ENCODE measurements around the gene TTN. TPM values are rescaled to one million over a fixed set of nuclear protein-coding genes. Genes with fewer than 3 reads are reported as not detected.

Gene TTN
- 0.95 and 2.7 TPM in 2 replicates for total RNA-seq

DNA sequence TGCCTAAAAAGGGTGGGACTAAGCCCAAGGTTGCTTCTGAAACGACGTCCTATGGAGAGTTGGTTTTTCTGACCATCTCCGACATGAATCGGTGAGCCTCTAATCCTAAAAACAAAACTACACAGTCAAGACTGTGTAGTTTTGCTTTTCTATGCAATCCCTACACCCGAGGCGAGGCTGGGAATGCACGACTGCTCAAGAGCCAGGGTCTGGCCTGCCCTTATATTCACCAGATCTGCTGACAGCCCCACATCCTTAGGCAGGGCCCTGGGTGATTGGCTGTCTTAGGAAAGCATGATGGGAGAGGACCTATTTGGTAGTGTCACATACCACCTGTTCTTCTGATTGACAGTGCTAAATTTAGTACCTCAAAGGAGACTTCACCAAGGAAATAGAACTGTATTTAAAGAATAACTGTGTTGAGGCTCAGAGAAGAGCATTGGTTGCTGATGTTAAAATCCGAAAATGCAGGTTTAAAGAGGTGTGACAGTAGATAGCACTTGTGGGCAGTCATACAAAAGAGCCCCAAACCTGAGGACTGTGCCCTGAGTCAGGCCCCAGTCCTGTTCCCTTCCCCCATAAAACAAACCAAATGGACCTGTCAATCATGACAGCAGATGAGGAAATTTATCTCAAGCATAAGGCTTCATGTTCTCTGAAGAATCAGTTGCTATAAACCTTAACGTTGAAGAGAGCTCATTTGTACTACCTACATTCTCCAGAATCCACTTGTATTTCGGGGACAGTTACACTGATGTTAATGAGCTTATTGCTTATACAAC lies at the start of gene TTN:
Gene TTN, minus strand, starts transcription at position 197 of the 782 bp plus-strand sequence. CDS start 2,781 bp downstream, outside the sequence.
- no peak for DNase-seq (ENCODE audit: low read depth, low spot score)

- no peak for DNase-seq (ENCODE audit: low read depth, low spot score)
Measured at GRCh38 chr2:178855151-178855550, 47.9 kb upstream of the TTN start.

DNA sequence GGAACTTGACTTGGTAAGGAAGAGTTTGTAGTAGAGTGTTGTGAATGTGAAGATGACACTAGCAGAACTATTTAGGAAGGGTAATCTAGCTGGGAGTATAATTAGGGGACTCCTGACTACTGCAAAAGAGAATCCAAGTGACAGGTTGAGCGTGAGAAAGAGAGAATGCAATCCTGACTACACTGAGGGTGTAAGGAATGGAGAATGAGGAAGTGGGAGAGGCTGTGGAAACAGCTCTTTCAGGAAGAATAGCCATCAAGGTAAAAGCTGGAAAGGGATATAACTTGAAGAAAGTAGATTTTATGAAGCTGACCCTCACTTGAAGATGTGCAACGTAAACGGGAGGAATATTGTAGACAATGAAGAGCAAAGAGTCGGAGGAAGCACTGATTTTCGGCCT lies 41.1 kb upstream of the TTN start:
- DNase-seq (ENCODE audit: low read depth, low spot score): no peak

GRCh38 chr2:178846458-178846802 lies 39.2 kb upstream of the TTN start:
- DNase-seq (ENCODE audit: low read depth, low spot score): no peak

GRCh38 chr2:178845566-178846457 lies 38.6 kb upstream of the TTN start:
- no peak for DNase-seq (ENCODE audit: low read depth, low spot score)

- DNase-seq (ENCODE audit: low read depth, low spot score): no peak
Measured at GRCh38 chr2:178844701-178845100, 37.5 kb upstream of the TTN start.

DNA sequence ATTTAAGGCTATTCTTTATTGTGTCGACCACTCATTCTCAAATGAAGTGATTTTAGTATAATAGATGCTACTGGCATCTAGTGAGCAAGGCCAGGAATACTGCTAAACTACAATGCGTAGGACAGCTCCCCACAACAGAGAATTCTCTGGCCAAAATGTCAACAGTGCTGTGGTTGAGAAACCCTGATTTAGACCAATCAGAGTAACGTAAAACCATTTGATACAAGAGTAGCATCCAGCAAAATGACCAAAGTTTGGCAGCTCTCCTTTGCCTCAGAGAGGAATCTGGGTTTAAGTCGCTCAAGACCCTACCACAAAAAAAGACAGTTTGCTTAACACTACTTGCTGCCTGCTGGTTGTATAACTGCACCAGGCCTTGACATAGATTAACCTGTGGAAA lies 37.0 kb upstream of the TTN start:
- no peak for DNase-seq (ENCODE audit: low read depth, low spot score)

- no peak for DNase-seq (ENCODE audit: low read depth, low spot score)
Measured at GRCh38 chr2:178843697-178844096, 36.5 kb upstream of the TTN start.

GRCh38 chr2:178836807-178837206 lies 29.6 kb upstream of the TTN start:
- no peak for DNase-seq (ENCODE audit: low read depth, low spot score)

GRCh38 chr2:178834086-178834485 lies 26.9 kb upstream of the TTN start:
- no peak for DNase-seq (ENCODE audit: low read depth, low spot score)

GRCh38 chr2:178833382-178833781 lies 26.2 kb upstream of the TTN start:
- no peak for DNase-seq (ENCODE audit: low read depth, low spot score)

DNA sequence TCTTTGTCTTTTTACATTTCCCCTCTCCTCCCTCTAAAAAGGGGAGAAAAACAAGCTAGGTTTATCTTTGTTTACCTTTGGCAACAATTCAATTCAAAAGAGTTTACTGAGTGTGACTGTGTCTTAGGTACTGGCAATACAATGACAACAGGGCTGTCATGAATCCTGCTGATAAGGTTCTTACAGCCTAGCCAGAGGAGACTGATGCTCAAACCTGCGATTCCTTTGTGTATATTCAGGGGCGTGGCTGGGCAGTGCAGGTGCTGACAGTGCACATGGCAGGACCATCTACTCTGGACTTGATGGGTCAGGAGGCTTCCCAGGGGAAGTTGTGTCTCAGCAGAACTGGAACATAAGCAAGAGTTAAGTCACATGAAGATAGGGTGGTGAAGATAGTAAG lies 23.2 kb upstream of the TTN start:
- DNase-seq (ENCODE audit: low read depth, low spot score): no peak

- no peak for DNase-seq (ENCODE audit: low read depth, low spot score)
Measured at GRCh38 chr2:178829981-178830380, 22.8 kb upstream of the TTN start.

DNA sequence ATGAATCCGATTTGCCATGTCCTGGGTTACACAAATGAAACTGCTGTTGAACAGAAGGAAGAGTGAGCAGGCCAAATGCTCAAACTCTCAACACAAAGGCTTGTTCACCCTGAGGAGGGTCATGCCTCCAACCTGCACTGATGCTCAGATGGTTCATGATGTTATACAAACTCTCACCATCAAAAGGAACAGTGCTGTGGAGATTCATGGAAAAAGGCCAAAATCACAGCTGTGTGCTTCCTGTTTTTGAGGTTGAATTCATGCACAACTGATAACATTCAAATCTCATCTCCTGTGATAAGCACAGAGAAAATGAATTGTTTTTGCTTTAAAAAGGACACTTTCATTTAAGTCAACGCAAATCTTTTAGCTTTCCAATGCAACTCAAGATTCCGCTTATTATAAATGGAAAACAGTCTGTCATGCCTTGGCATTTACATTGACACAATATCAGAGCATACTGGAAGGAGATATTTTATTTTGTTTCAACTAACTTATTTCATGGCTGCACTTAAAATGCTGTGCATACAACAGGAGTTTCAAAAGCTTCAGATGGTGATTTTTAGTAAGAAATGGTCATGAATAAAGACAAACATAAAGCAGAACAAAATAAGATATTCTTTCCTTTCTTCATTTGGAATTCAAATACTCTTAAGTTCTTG lies 22.2 kb upstream of the TTN start:
- peak; percentile 81 for DNase-seq (ENCODE audit: low read depth, low spot score)

DNA sequence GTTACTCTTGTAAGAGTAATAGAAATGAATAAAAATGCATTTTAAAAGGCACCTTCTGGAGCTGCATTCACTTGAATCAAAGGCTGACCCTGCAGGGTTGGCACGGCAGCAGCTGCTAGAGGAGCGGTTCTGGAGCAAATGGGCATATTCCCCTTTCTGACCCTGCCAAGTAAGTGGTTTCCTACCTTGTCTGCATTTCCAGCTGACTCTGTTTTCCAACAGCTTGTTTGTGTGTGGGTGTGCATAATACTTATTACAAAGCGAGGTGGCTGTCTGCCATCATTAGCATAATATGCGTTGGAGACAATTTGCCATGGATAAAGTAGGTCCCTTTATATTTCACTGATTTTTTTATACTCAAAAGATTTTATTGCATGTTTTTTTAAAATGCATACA lies 21.3 kb upstream of the TTN start:
- DNase-seq (ENCODE audit: low read depth, low spot score): no peak

DNA sequence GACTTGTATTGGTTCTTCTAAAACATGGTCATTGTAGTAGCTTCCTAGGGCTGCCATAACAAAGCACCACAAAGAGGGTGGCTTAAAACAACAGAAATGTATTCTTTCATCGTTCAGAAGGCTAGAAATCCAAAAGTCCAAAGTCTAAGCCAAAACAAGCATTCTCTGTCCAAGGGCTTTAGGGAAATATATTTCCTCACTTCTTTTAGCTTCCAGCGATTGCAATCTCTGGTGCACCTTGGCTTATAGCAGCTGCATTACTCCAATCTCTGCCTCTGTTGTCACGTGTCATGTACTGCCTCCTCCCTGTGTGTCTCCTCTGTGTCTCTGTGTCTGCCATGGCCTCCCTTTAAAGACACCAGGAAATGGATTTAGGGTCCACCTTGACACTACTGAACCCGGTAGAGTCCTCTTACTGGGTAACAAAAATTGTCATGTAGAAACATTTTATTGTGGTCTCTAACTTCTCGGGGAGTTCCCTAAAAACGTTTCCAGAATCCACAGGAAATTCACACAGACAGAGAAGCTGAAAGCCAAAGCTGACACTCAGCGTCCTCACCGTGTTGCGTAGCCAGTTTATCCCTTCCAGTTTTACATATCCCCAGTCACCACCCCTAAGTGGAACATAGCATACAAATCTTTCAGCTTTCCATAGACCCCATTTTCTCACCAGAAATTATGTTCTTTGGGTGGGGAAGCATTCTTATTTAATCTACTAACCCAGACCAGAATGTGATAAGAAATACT lies 20.7 kb upstream of the TTN start:
- DNase-seq (ENCODE audit: low read depth, low spot score): no peak

DNA sequence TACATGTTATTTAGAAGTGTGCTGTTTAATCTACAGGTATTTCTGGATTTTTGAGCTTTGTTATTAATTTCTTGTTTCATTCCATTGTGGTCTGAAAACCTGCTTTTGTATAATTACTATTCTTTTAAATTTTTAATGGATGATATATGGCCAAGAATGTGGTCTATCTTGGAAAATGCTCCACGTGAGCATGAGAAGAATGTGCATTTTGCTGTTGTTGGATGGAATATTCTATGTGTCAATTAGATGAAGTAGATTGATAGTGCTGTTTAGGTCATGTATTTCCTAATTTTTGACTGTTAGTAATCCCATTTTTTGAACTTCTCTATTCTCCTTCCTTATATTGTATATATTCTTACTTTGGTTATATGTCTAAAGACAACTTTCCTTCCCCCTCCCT lies 19.9 kb upstream of the TTN start:
- no peak for DNase-seq (ENCODE audit: low read depth, low spot score)

GRCh38 chr2:178825183-178825582 lies 18.0 kb upstream of the TTN start:
- peak; percentile 75 for DNase-seq (ENCODE audit: low read depth, low spot score)

DNA sequence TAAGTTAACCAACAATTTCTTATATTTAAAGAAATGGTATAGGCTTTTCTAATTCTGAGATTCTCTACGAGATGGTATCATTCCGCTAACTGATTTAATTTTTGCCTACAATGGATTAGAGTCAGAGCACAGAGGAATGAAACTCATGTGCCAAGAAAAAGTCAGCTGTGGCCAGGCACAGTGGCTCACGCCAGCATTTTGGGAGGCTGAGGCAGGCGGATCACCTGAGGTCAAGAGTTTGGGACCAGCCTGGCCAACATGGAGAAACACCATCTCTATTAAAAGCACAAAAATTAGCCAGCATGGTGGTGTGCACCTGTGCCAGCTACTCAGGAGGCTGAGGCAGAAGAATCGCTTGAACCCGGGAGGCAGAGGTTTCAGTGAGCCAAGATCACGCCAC lies 17.0 kb upstream of the TTN start:
- no peak for DNase-seq (ENCODE audit: low read depth, low spot score)

DNA sequence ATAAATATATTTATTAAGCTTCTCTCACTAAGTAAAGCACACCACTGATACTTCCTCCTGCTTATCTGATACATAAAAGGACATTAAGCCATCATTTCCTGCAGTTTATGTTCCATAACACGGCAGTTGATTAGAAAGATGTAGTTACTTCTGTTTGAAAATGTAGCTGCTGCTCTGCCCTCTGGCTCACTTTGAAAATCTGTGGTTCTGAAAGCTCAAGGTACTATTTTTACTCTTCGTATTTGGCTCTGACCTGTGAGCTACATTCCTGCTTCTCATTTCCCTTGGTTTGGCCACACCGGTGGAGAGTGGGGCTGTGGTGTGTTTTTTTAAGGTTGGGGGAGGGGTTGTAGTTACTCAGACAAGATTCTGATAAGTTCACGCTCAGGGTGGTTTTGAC lies 12.8 kb upstream of the TTN start:
- DNase-seq (ENCODE audit: low read depth, low spot score): no peak

DNA sequence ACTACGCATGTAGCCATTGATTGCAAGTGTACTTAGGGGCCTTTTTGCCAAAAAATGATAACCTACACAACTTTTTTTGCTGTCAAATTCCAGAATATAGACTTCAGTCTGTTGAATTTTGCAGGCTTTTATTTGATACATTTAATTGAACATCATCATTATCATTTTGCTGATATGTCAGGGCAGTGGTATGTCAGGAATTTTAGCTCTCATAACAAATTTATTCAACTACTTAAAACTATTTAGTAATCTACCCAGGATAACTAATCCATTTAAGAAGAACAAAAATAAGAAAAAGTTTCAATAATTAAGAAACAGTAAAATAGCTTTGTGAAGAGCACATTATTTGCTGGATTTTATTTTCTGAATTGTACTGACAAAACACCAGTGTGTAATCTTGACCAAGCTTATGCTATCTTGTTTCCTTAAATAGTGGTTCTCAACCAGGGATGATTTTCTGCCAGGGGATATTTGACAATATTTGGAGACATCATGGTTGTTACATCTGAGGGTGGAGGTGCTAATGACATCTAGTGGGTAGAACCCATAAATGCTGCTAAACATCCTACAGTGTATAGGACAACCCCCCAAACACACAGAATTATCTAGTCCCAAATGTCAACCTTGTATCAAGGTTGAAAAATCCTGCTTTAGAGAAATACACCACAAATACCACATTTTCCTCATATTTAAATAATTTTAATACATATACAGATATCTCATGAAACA lies 12.1 kb upstream of the TTN start:
- DNase-seq (ENCODE audit: low read depth, low spot score): no peak

Measured in pulmonary artery endothelial cell (primary cell).